ENCODE data around the gene FILIP1L. TPM values are rescaled to one million over a fixed set of nuclear protein-coding genes. Genes with fewer than 3 reads are reported as not detected.

The FILIP1L gene
- polyA plus RNA-seq, 1 of the 3 experiments (the other 2 are of a cell fraction) = 26.8 TPM

DNA sequence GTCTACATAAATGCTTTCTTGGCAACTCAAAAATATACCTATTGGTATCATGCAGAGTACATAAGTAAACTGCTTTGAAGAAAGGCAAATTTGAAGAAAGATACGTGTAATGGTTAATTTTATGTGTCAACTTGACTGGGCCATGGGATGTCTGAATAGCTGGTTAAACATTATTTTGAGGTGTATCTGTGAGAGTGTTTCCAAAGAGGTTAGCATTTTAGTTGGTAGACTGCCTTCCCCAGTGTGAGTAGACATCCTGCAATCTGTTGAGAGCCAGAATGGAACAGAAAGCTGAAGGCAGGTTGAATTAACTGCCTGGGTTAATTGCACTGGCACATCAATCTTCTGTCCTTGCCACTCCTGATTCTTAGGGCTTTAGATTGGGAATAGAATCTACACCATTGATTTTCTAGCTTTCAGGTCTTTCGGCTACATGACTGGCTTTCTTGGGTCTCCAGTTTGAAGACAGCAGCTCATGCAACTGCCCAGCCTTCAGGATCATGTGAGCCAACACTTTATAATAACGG is 198.3 kb downstream of the FILIP1L start:
- Histone ChIP-seq H3K9ac (no peak overlapping the region), H3K4me2 (no peak overlapping the region), H2AFZ (ENCODE audit: low read depth) (no peak overlapping the region), H3K4me3 (ENCODE audit: low read depth in 2 of 2, low read length in 1 of 2) (no peak overlapping the region), H3K9me3 (no peaks in the 10 kb centered on the region), H3K9me2 (no peaks in the 10 kb centered on the region), H3K27me3 (ENCODE audit: insufficient read depth) (no peaks in the 10 kb centered on the region), H3K27ac (ENCODE audit: low read depth in 2 of 2, low read length in 1 of 2) (no peak overlapping the region), H4K20me1 (ENCODE audit: insufficient read depth) (no peaks in the 10 kb centered on the region), H3K79me2 (ENCODE audit: insufficient read depth) (no peaks in the 10 kb centered on the region), H3K4me1 (ENCODE audit: control insufficient read depth in 1 of 2, insufficient read depth in 2 of 2, low read depth in 1 of 2, low read length in 1 of 2) (peaks cover 8 to 18% of the 10 kb centered on the region in 2 experiments; a peak in 3 of 4 replicates), H3K36me3 (replicated peaks in 1 of 2; ENCODE audit: control insufficient read depth in 1 of 2, insufficient read depth in 2 of 2, low read length in 1 of 2) (no peaks in the 10 kb centered on the region), H3F3A (replicated peaks; ENCODE audit: insufficient read depth) (peaks cover 3% of the 10 kb centered on the region)
- TF ChIP-seq, protein P1, sequence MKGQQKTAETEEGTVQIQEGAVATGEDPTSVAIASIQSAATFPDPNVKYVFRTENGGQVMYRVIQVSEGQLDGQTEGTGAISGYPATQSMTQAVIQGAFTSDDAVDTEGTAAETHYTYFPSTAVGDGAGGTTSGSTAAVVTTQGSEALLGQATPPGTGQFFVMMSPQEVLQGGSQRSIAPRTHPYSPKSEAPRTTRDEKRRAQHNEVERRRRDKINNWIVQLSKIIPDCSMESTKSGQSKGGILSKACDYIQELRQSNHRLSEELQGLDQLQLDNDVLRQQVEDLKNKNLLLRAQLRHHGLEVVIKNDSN (IDR thresholded peaks at IDR 0.05; ENCODE audit: borderline replicate concordance, low read depth) = no peak
- TF ChIP-seq, protein P2, sequence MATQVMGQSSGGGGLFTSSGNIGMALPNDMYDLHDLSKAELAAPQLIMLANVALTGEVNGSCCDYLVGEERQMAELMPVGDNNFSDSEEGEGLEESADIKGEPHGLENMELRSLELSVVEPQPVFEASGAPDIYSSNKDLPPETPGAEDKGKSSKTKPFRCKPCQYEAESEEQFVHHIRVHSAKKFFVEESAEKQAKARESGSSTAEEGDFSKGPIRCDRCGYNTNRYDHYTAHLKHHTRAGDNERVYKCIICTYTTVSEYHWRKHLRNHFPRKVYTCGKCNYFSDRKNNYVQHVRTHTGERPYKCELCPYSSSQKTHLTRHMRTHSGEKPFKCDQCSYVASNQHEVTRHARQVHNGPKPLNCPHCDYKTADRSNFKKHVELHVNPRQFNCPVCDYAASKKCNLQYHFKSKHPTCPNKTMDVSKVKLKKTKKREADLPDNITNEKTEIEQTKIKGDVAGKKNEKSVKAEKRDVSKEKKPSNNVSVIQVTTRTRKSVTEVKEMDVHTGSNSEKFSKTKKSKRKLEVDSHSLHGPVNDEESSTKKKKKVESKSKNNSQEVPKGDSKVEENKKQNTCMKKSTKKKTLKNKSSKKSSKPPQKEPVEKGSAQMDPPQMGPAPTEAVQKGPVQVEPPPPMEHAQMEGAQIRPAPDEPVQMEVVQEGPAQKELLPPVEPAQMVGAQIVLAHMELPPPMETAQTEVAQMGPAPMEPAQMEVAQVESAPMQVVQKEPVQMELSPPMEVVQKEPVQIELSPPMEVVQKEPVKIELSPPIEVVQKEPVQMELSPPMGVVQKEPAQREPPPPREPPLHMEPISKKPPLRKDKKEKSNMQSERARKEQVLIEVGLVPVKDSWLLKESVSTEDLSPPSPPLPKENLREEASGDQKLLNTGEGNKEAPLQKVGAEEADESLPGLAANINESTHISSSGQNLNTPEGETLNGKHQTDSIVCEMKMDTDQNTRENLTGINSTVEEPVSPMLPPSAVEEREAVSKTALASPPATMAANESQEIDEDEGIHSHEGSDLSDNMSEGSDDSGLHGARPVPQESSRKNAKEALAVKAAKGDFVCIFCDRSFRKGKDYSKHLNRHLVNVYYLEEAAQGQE (IDR thresholded peaks at IDR 0.05; ENCODE audit: low read depth, low read length) = no peak
- TF ChIP-seq ELF1 (IDR thresholded peaks at IDR 0.05) = no peak
- TF ChIP-seq FOSL2 (IDR thresholded peaks at IDR 0.05; ENCODE audit: borderline replicate concordance, low read depth) = no peak
- no peak for TF ChIP-seq JUND (IDR thresholded peaks at IDR 0.05)
- TF ChIP-seq, protein P3, sequence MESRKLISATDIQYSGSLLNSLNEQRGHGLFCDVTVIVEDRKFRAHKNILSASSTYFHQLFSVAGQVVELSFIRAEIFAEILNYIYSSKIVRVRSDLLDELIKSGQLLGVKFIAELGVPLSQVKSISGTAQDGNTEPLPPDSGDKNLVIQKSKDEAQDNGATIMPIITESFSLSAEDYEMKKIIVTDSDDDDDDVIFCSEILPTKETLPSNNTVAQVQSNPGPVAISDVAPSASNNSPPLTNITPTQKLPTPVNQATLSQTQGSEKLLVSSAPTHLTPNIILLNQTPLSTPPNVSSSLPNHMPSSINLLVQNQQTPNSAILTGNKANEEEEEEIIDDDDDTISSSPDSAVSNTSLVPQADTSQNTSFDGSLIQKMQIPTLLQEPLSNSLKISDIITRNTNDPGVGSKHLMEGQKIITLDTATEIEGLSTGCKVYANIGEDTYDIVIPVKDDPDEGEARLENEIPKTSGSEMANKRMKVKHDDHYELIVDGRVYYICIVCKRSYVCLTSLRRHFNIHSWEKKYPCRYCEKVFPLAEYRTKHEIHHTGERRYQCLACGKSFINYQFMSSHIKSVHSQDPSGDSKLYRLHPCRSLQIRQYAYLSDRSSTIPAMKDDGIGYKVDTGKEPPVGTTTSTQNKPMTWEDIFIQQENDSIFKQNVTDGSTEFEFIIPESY (IDR thresholded peaks at IDR 0.05; ENCODE audit: borderline replicate concordance, low read depth) = no peak
- TF ChIP-seq POLR2AphosphoS5 (IDR thresholded peaks at IDR 0.05; ENCODE audit: low read depth, low read length) = no peak
- TF ChIP-seq TCF12 (IDR thresholded peaks at IDR 0.05) = no peak
- TF ChIP-seq FOXJ3 (CRISPR knock-in tag; IDR thresholded peaks at IDR 0.05) = no peak
- TF ChIP-seq MXI1 (IDR thresholded peaks at IDR 0.05; ENCODE audit: low read depth, low read length) = no peak
- TF ChIP-seq SMC3 (IDR thresholded peaks at IDR 0.05; ENCODE audit: low read depth, low read length) = no peak
- no peak for TF ChIP-seq TAF1 (IDR thresholded peaks at IDR 0.05; ENCODE audit: borderline replicate concordance, low read depth, low read length)
- TF ChIP-seq GABPA (IDR thresholded peaks at IDR 0.05; ENCODE audit: low read depth) = no peak
- TF ChIP-seq, protein P4, sequence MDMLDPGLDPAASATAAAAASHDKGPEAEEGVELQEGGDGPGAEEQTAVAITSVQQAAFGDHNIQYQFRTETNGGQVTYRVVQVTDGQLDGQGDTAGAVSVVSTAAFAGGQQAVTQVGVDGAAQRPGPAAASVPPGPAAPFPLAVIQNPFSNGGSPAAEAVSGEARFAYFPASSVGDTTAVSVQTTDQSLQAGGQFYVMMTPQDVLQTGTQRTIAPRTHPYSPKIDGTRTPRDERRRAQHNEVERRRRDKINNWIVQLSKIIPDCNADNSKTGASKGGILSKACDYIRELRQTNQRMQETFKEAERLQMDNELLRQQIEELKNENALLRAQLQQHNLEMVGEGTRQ (IDR thresholded peaks at IDR 0.05; ENCODE audit: borderline replicate concordance, low read depth, low read length) = no peak
- TF ChIP-seq NRF1 (IDR thresholded peaks at IDR 0.05; ENCODE audit: low read depth, low read length) = no peak
- no peak for TF ChIP-seq GATA2 (CRISPR knock-in tag; IDR thresholded peaks at IDR 0.05)
- TF ChIP-seq, protein P5, sequence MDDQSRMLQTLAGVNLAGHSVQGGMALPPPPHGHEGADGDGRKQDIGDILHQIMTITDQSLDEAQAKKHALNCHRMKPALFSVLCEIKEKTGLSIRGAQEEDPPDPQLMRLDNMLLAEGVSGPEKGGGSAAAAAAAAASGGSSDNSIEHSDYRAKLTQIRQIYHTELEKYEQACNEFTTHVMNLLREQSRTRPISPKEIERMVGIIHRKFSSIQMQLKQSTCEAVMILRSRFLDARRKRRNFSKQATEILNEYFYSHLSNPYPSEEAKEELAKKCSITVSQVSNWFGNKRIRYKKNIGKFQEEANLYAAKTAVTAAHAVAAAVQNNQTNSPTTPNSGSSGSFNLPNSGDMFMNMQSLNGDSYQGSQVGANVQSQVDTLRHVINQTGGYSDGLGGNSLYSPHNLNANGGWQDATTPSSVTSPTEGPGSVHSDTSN (IDR thresholded peaks at IDR 0.05) = no peak
- TF ChIP-seq, protein P6, sequence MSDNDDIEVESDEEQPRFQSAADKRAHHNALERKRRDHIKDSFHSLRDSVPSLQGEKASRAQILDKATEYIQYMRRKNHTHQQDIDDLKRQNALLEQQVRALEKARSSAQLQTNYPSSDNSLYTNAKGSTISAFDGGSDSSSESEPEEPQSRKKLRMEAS (IDR thresholded peaks at IDR 0.05; ENCODE audit: low read depth) = no peak
- no peak for TF ChIP-seq TEAD4 (IDR thresholded peaks at IDR 0.05; ENCODE audit: borderline replicate concordance, insufficient read depth)
- TF ChIP-seq EZH2phosphoT487 (IDR thresholded peaks at IDR 0.05; ENCODE audit: borderline replicate concordance, low read depth) = no peak
- ChIA-PET POLR2A (no interaction called here), CTCF (interaction anchor here (0.6 to 1.3 kb wide), 5 partner anchors 51 to 533 kb away, joined by 3 to 4 read pairs (median 3); no protein-coding TSS in a partner anchor)
- WGBS (ENCODE audit: low lambda C conversion rate) = 86% methylated on average over 3 of the region's 3 CpGs
- DNase-seq = no peak

Data from SK-N-SH (cell line).